Sigmoid colon (tissue), 7 donors: ENCODE measurements around the gene SOAT2. TPM values are rescaled to one million over a fixed set of nuclear protein-coding genes. Genes with fewer than 3 reads are reported as not detected.
A peak's percentile ranks its signal among the peaks of the same experiment; 100 is the strongest.

ENCODE experiments used
- DNase-seq: peaks from one replicate; pipeline ENCODE4 v3.0.0-alpha.2; 2019
- H3K27ac ChIP-seq, 4 donors: fragments of 200-600 bp; sonication (generic); one replicate each; pipeline ENCODE4 v1.5.1; 2016 to 2019; ENCODE audit warnings: mild to moderate bottlenecking in 1 of 4
- H3K27me3 ChIP-seq, 3 donors: fragments of 200-600 bp; sonication (generic); one replicate each; pipeline ENCODE4 v1.5.1; 2019; ENCODE audit warnings: mild to moderate bottlenecking in 1 of 3
- H3K36me3 ChIP-seq, 4 donors: fragments of 200-600 bp; sonication (generic); one replicate each; pipeline ENCODE4 v1.5.1; 2016 to 2019
- H3K4me1 ChIP-seq, 4 donors: fragments of 200-600 bp; sonication (generic); one replicate each; pipeline ENCODE4 v1.5.1; 2017 to 2019
- H3K4me3 ChIP-seq, 4 donors: fragments of 200-600 bp; sonication (generic); one replicate each; pipeline ENCODE4 v1.5.1; 2017 to 2019; ENCODE audit warnings: mild to moderate bottlenecking in 2 of 4, moderate library complexity in 1 of 4
- H3K9me3 ChIP-seq, 4 donors: fragments of 200-600 bp in 3 of 4; sonication (generic) in 3 of 4; one replicate each; pipeline versions ENCODE4 v1.5.1 to v1.6.1; 2013 to 2019
- CTCF ChIP-seq, 4 experiments: fragments of 450-650 bp in 3 of 4; fragments of 200-600 bp in 1 of 4; IDR thresholded peaks; one replicate each; pipeline ENCODE4 v1.5.1; 2016 to 2019; ENCODE audit warnings: antibody characterized with exemption in 4 of 4, mild to moderate bottlenecking in 3 of 4, moderate library complexity in 2 of 4
- EP300 ChIP-seq, 4 donors: sonication (generic); formaldehyde crosslinking; IDR thresholded peaks; one replicate each; pipeline ENCODE4 v1.6.1; 2017; ENCODE audit warnings: antibody characterized with exemption in 4 of 4
- POLR2A ChIP-seq, 2 donors: fragments of 450-650 bp; IDR thresholded peaks; one replicate each; pipeline ENCODE4 v1.6.1; 2016; ENCODE audit warnings: antibody characterized with exemption in 2 of 2, mild to moderate bottlenecking in 2 of 2, moderate library complexity in 2 of 2
- POLR2AphosphoS5 ChIP-seq, 4 donors: sonication (generic); formaldehyde crosslinking; IDR thresholded peaks; one replicate each; pipeline ENCODE4 v1.6.1; 2017; ENCODE audit warnings: antibody characterized with exemption in 4 of 4
- WGBS, 2 donors: extraction: QIAGEN DNeasy Blood & Tissue Kit; methylation state at CpG; one replicate each; pipeline ENCODE4 v1.1.7; 2013; 5-methylcytosine and 5-hydroxymethylcytosine counted together
- intact Hi-C: fragments of 100-400 bp; cut with DNase I; formaldehyde crosslinking; loops from one replicate; pipeline ENCODE4 v1.15.1; 2023
- polyA plus RNA-seq, 3 donors: library from polyadenylated mRNA; stranded (reverse); fragments of 200-250 nt; gene quantifications; one replicate each; pipeline ENCODE4 v1.2.3, GENCODE V29; 2013
- total RNA-seq, 4 donors: library from RNA; depleted of rRNA; stranded (reverse); fragments of >200 nt; gene quantifications; one replicate each; pipeline ENCODE4 v1.1.0, GENCODE V29; 2016
- donor health status: healthy with polysubstance abuse.
- donor health status: Bipolar disorder and iron deficiency.
- donor health status: healthy.

The SOAT2 gene, protein sequence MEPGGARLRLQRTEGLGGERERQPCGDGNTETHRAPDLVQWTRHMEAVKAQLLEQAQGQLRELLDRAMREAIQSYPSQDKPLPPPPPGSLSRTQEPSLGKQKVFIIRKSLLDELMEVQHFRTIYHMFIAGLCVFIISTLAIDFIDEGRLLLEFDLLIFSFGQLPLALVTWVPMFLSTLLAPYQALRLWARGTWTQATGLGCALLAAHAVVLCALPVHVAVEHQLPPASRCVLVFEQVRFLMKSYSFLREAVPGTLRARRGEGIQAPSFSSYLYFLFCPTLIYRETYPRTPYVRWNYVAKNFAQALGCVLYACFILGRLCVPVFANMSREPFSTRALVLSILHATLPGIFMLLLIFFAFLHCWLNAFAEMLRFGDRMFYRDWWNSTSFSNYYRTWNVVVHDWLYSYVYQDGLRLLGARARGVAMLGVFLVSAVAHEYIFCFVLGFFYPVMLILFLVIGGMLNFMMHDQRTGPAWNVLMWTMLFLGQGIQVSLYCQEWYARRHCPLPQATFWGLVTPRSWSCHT
- under 1 TPM in 2 of 4 donors, not detected in 2; 0.41 to 0.55 TPM for total RNA-seq
- under 1 TPM in 1 of 3 donors, not detected in 2; 0.09 TPM for polyA plus RNA-seq

DNA sequence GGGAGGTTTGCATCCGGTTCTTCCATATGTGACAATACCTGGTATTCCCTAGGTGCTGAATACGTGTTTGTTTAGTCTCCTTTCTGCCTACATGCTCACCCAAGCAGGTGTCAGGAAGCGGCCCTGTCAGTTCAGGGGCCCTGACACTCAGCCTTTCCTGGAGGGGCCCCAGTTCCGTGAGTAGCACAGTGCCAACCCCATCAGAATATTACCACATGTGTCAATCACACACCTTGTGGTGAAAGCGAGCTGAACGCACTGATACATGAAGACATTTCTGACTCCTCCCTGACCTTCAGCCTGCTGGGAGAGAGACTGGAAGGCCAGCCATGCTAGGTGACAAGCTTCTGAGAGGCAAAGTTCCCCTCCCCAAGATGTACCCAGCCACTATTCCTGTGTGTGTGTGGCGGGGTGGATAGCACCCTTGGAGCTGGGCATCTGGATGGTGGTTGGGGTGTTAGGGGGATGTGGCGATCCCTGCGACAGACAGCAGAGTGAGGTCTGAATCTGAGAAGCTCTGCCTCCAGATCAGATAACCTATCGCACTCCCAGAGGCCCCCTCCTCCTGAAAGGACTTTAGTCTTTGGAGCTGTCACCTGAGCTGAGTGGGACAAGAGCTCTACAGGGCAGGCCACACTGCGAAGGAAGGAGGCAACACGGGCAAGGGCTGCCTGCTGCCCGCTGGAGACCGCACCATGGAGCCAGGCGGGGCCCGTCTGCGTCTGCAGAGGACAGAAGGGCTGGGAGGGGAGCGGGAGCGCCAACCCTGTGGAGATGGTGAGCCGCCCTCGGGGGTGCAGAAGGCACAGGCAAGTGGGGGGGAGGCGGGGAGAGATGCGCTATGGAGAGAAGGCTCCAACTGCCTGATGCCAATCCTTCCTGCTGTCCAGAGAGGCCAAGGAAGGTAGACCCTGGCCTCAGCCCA, at the start of gene SOAT2:
TSS of gene SOAT2 (plus strand) at position 604 of the 925 bp plus-strand sequence. CDS start at position 696, 92 bp downstream.
- peaks cover 0 to 24% (median 18%) of the 10 kb centered on the region in 4 donors for H3K4me1 ChIP-seq

GRCh38 chr12:53054112-53054878, 49.0 kb upstream of the SOAT2 start:
- Histone ChIP-seq H3K27me3 (no peaks in the 10 kb centered on the region), H3K4me1 (peaks cover 0 to 66% (median 60%) of the 10 kb centered on the region in 4 donors), H3K27ac (peak overlapping the region; percentile 97 to 100 (median 98)), H3K36me3 (peaks cover 0 to 50% (median 3%) of the 10 kb centered on the region in 4 donors), H3K4me3 (peak overlapping the region; percentile 45 to 74 (median 61)), H3K9me3 (no peaks in the 10 kb centered on the region)
- TF ChIP-seq POLR2AphosphoS5 (IDR thresholded peaks at IDR 0.05) (peak; percentile 80 to 89 (median 84)), EP300 (IDR thresholded peaks at IDR 0.05) (no peak), POLR2A (IDR thresholded peaks at IDR 0.05) (peak in 1 of 2 donors; percentile 44)
- 3 to 5% methylated on average over 48 of the region's 48 CpGs for WGBS, 2 donors
- intact Hi-C loops: loop anchor here (5.0 kb wide), 1 partner anchor 448 kb away; the partner anchor contains the start of gene TARBP2
- peak; percentile 98 for DNase-seq

More for the DNA sequence above, at the start of gene SOAT2:
- H3K9me3 ChIP-seq: no peaks in the 10 kb centered on the region
- H3K27ac ChIP-seq: no peak within 1 kb of the TSS
- no peak within 1 kb of the TSS for H3K4me3 ChIP-seq
- DNase-seq: peak; percentile 58
- intact Hi-C loops: no loop called here
- H3K36me3 ChIP-seq: peaks cover 0 to 8% (median 0%) of the 10 kb centered on the region in 4 donors
- 69 to 74% methylated on average over 23 of the region's 23 CpGs for WGBS, 2 donors
- TF ChIP-seq EP300 (IDR thresholded peaks at IDR 0.05): no peak
- no peak for TF ChIP-seq CTCF (IDR thresholded peaks at IDR 0.05)
- TF ChIP-seq POLR2A (IDR thresholded peaks at IDR 0.05): no peak
- H3K27me3 ChIP-seq: no peaks in the 10 kb centered on the region

GRCh38 chr12:53055471-53056266, 47.6 kb upstream of the SOAT2 start:
- H3K27ac ChIP-seq: peak overlapping the region; percentile 97 to 100 (median 98)
- intact Hi-C loops: no loop called here
- peaks cover 0 to 66% (median 55%) of the 10 kb centered on the region in 4 donors for H3K4me1 ChIP-seq
- H3K36me3 ChIP-seq: peaks cover 0 to 63% (median 10%) of the 10 kb centered on the region in 4 donors
- no peaks in the 10 kb centered on the region for H3K27me3 ChIP-seq
- DNase-seq: peak; percentile 70
- no peak for TF ChIP-seq POLR2A (IDR thresholded peaks at IDR 0.05)
- no peak for TF ChIP-seq EP300 (IDR thresholded peaks at IDR 0.05)
- no peak for TF ChIP-seq POLR2AphosphoS5 (IDR thresholded peaks at IDR 0.05)
- TF ChIP-seq CTCF (IDR thresholded peaks at IDR 0.05): no peak
- H3K4me3 ChIP-seq: no peak overlapping the region
- WGBS, 2 donors: 75 to 86% methylated on average over 15 of the region's 15 CpGs
- H3K9me3 ChIP-seq: no peaks in the 10 kb centered on the region

- H3K27ac ChIP-seq: peak overlapping the region in 2 of 4 donors; percentile 11 to 97
Observed at GRCh38 chr12:53056296-53056695, 47.0 kb upstream of the SOAT2 start.

More at GRCh38 chr12:53056296-53056695, 47.0 kb upstream of the SOAT2 start:
- peaks cover 0 to 66% (median 55%) of the 10 kb centered on the region in 4 donors for H3K4me1 ChIP-seq
- TF ChIP-seq POLR2AphosphoS5 (IDR thresholded peaks at IDR 0.05) (no peak), CTCF (IDR thresholded peaks at IDR 0.05) (no peak), EP300 (IDR thresholded peaks at IDR 0.05) (no peak), POLR2A (IDR thresholded peaks at IDR 0.05) (no peak)
- WGBS, 2 donors: 88% methylated on average over 5 of the region's 5 CpGs
- no peak overlapping the region for H3K4me3 ChIP-seq
- peaks cover 0 to 70% (median 10%) of the 10 kb centered on the region in 4 donors for H3K36me3 ChIP-seq
- intact Hi-C loops: no loop called here
- peak; percentile 65 for DNase-seq
- H3K27me3 ChIP-seq: no peaks in the 10 kb centered on the region
- no peaks in the 10 kb centered on the region for H3K9me3 ChIP-seq
